CD14-positive monocyte (primary cell): Measurements from ENCODE around the gene MPV17L2. TPM values are rescaled to one million over a fixed set of nuclear protein-coding genes. Genes with fewer than 3 reads are reported as not detected.

Experiments used
- DNase-seq, 3 donors: peaks; one replicate each; pipeline ENCODE4 v3.0.0-alpha.2; 2011 to 2022
- H2AFZ ChIP-seq: 2 replicates; pipeline ENCODE4 v1.6.0; 2012; ENCODE audit warnings: mild to moderate bottlenecking, low read depth, low read length, inconsistent platforms; ENCODE audit not compliant: insufficient read depth, poor library complexity, severe bottlenecking
- H3K27ac ChIP-seq, 2 donors: 1 replicate in 1 of 2; 2 replicates in 1 of 2; pipeline ENCODE4 v1.5.1; 2012 to 2013; ENCODE audit warnings: low read length in 2 of 2, control low read depth in 1 of 2, inconsistent platforms in 1 of 2, low read depth in 1 of 2, mild to moderate bottlenecking in 1 of 2
- H3K27me3 ChIP-seq, 2 donors: one replicate each; pipeline versions ENCODE4 v1.6.0 to v1.6.1; 2011 to 2013; ENCODE audit warnings: low read length in 2 of 2; ENCODE audit not compliant: control insufficient read depth in 2 of 2, insufficient read depth in 2 of 2
- H3K36me3 ChIP-seq, 2 donors: replicated peaks in 1 of 2; 1 replicate in 1 of 2; 2 replicates in 1 of 2; pipeline versions ENCODE4 v1.5.1 to v1.6.1; 2012 to 2013; ENCODE audit warnings: low read length in 2 of 2, control low read depth in 1 of 2, inconsistent platforms in 1 of 2, mild to moderate bottlenecking in 1 of 2; ENCODE audit not compliant: insufficient read depth in 2 of 2, control insufficient read depth in 1 of 2
- H3K4me1 ChIP-seq, 2 donors: 1 replicate in 1 of 2; 2 replicates in 1 of 2; pipeline versions ENCODE4 v1.5.1 to v1.6.1; 2012 to 2013; ENCODE audit warnings: low read length in 2 of 2, control low read depth in 1 of 2, inconsistent platforms in 1 of 2, mild to moderate bottlenecking in 1 of 2, moderate library complexity in 1 of 2; ENCODE audit not compliant: insufficient read depth in 2 of 2, control insufficient read depth in 1 of 2
- H3K4me2 ChIP-seq: replicated peaks from 2 replicates; pipeline ENCODE3; 2012; ENCODE audit warnings: low read length, moderate library complexity, mild to moderate bottlenecking; ENCODE audit not compliant: poor library complexity, severe bottlenecking; ENCODE audit errors: extremely low read depth
- H3K4me3 ChIP-seq, 3 experiments: fragments of 200-600 bp in 1 of 3; sonication (generic) in 1 of 3; replicated peaks in 1 of 3; 1 replicate in 2 of 3; 2 replicates in 1 of 3; pipeline ENCODE4 v1.5.1; 2011 to 2013; ENCODE audit warnings: low read length in 3 of 3, mild to moderate bottlenecking in 3 of 3, control low read depth in 2 of 3, low read depth in 2 of 3, inconsistent platforms in 1 of 3, moderate library complexity in 1 of 3
- H3K79me2 ChIP-seq: 2 replicates; pipeline ENCODE4 v1.6.0; 2012; ENCODE audit warnings: mild to moderate bottlenecking, control low read depth, inconsistent platforms, low read length, moderate library complexity; ENCODE audit not compliant: insufficient read depth
- H3K9ac ChIP-seq: 2 replicates; pipeline ENCODE4 v1.6.0; 2017; ENCODE audit warnings: low read length, mild to moderate bottlenecking; ENCODE audit not compliant: insufficient read depth, poor library complexity, severe bottlenecking
- H3K9me3 ChIP-seq, 2 donors: replicated peaks in 1 of 2; 1 replicate in 1 of 2; 2 replicates in 1 of 2; pipeline versions ENCODE4 v1.5.1 to v1.6.1; 2012 to 2013; ENCODE audit warnings: low read length in 2 of 2, control low read depth in 1 of 2; ENCODE audit not compliant: control insufficient read depth in 1 of 2, insufficient read depth in 1 of 2
- H4K20me1 ChIP-seq: 2 replicates; pipeline ENCODE4 v1.6.0; 2012; ENCODE audit warnings: mild to moderate bottlenecking, low read length, control low read depth, moderate library complexity; ENCODE audit not compliant: insufficient read depth
- H3K27ac Mint-ChIP-seq, 7 donors: one replicate each; pipeline ENCODE4 v1.8.0; 2020; ENCODE audit warnings: mild to moderate bottlenecking in 7 of 7, mixed read lengths in 7 of 7, moderate library complexity in 6 of 7, inconsistent platforms in 2 of 7
- H3K27me3 Mint-ChIP-seq, 3 donors: one replicate each; pipeline ENCODE4 v1.8.0; 2021 to 2022; ENCODE audit warnings: low read depth in 3 of 3, mild to moderate bottlenecking in 3 of 3, mixed read lengths in 3 of 3, moderate library complexity in 3 of 3, inconsistent platforms in 1 of 3
- H3K36me3 Mint-ChIP-seq, 2 donors: one replicate each; pipeline ENCODE4 v1.8.0; 2020; ENCODE audit warnings: mixed read lengths in 2 of 2, inconsistent platforms in 1 of 2, mild to moderate bottlenecking in 1 of 2
- H3K4me1 Mint-ChIP-seq: one replicate; pipeline ENCODE4 v1.8.0; 2020; ENCODE audit warnings: mild to moderate bottlenecking, mixed read lengths
- H3K4me3 Mint-ChIP-seq, 2 donors: one replicate each; pipeline ENCODE4 v1.8.0; 2020; ENCODE audit warnings: mild to moderate bottlenecking in 2 of 2, mixed read lengths in 2 of 2, moderate library complexity in 1 of 2
- H3K9me3 Mint-ChIP-seq, 7 donors: one replicate each; pipeline ENCODE4 v1.8.0; 2020 to 2022; ENCODE audit warnings: mixed read lengths in 7 of 7, mild to moderate bottlenecking in 6 of 7, moderate library complexity in 6 of 7, inconsistent platforms in 2 of 7
- WGBS: methylation state at CpG from one replicate; pipeline ENCODE4 v1.1.5; 2013; ENCODE audit warnings: missing lambda C conversion rate; ENCODE audit not compliant: insufficient coverage; 5-methylcytosine and 5-hydroxymethylcytosine counted together
- intact Hi-C, 2 donors: fragments of 100-400 bp; cut with micrococcal nuclease; formaldehyde crosslinking; loops; one replicate each; pipeline versions ENCODE4 v1.15.0 to v1.15.1; 2023
- polyA plus RNA-seq, 3 donors: library from polyadenylated mRNA; depleted of rRNA in 1 of 3; unstranded in 2 of 3; stranded (reverse) in 1 of 3; fragments of 300-500 nt in 2 of 3; fragments of >200 nt in 1 of 3; fragmentation: Illumina TruSeq in 2 of 3; gene quantifications; 1 replicate in 2 of 3; 2 replicates in 1 of 3; pipeline ENCODE4 v1.2.3, GENCODE V29; 2012 to 2021
- TF ChIP-seq, protein P1 (sequence below): fragments of 200-600 bp; IDR thresholded peaks from one replicate; pipeline ENCODE4 v1.8.0; 2022; ENCODE audit warnings: antibody characterized with exemption, mild to moderate bottlenecking

The MPV17L2 gene
- polyA plus RNA-seq, 3 donors, result 14.3 to 20.2 (median 15.0) TPM

GRCh38 chr19:18220632-18221275 is 27.7 kb downstream of the MPV17L2 start:
- Mint-ChIP-seq H3K4me3 (peak overlapping the region in 1 of 2 donors; percentile 63), H3K4me1 (peaks cover 21% of the 10 kb centered on the region), H3K27me3 (peaks cover 37 to 54% (median 51%) of the 10 kb centered on the region in 3 donors), H3K9me3 (peaks cover 0 to 13% (median 7%) of the 10 kb centered on the region in 7 donors), H3K27ac (peak overlapping the region in 2 of 7 donors; percentile 43 to 68), H3K36me3 (peaks cover 0 to 4% of the 10 kb centered on the region in 2 donors)
- H3K9ac ChIP-seq, result no peak overlapping the region
- H3K36me3 ChIP-seq, result no peaks in the 10 kb centered on the region
- no peak overlapping the region for H3K4me3 ChIP-seq
- TF ChIP-seq, protein P1, sequence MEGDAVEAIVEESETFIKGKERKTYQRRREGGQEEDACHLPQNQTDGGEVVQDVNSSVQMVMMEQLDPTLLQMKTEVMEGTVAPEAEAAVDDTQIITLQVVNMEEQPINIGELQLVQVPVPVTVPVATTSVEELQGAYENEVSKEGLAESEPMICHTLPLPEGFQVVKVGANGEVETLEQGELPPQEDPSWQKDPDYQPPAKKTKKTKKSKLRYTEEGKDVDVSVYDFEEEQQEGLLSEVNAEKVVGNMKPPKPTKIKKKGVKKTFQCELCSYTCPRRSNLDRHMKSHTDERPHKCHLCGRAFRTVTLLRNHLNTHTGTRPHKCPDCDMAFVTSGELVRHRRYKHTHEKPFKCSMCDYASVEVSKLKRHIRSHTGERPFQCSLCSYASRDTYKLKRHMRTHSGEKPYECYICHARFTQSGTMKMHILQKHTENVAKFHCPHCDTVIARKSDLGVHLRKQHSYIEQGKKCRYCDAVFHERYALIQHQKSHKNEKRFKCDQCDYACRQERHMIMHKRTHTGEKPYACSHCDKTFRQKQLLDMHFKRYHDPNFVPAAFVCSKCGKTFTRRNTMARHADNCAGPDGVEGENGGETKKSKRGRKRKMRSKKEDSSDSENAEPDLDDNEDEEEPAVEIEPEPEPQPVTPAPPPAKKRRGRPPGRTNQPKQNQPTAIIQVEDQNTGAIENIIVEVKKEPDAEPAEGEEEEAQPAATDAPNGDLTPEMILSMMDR, result no peak
- WGBS, result 31% methylated on average over 6 of the region's 33 CpGs
- no peaks in the 10 kb centered on the region for H3K79me2 ChIP-seq
- H2AFZ ChIP-seq, result no peak overlapping the region
- peaks cover 9 to 28% of the 10 kb centered on the region in 2 donors for H3K27me3 ChIP-seq
- peaks cover 14 to 22% of the 10 kb centered on the region in 2 donors for H3K4me1 ChIP-seq
- H3K27ac ChIP-seq, result no peak overlapping the region
- no peak overlapping the region for H3K4me2 ChIP-seq
- intact Hi-C loops, result no loop called here
- no peak for DNase-seq
- no peaks in the 10 kb centered on the region for H4K20me1 ChIP-seq
- H3K9me3 ChIP-seq, result peaks cover 2 to 4% of the 10 kb centered on the region in 2 donors

- Histone ChIP-seq H2AFZ (no peak overlapping the region), H3K4me2 (no peak overlapping the region), H3K4me3 (no peak overlapping the region), H3K79me2 (no peaks in the 10 kb centered on the region), H3K36me3 (no peaks in the 10 kb centered on the region), H4K20me1 (no peaks in the 10 kb centered on the region), H3K9ac (no peak overlapping the region), H3K4me1 (peaks cover 14 to 22% of the 10 kb centered on the region in 2 donors), H3K27ac (no peak overlapping the region), H3K27me3 (peaks cover 18 to 40% of the 10 kb centered on the region in 2 donors), H3K9me3 (peaks cover 4% of the 10 kb centered on the region in 2 donors)
- H3K9me3 Mint-ChIP-seq, result peaks cover 0 to 13% (median 10%) of the 10 kb centered on the region in 7 donors
- 90% methylated on average over 18 of the region's 25 CpGs for WGBS
- TF ChIP-seq, protein P1, result no peak
- peaks cover 23% of the 10 kb centered on the region for H3K4me1 Mint-ChIP-seq
- intact Hi-C loops, result no loop called here
- H3K27me3 Mint-ChIP-seq, result peaks cover 47 to 67% (median 58%) of the 10 kb centered on the region in 3 donors
- peak overlapping the region in 1 of 2 donors; percentile 59 for H3K4me3 Mint-ChIP-seq
- peaks cover 0 to 4% of the 10 kb centered on the region in 2 donors for H3K36me3 Mint-ChIP-seq
- H3K27ac Mint-ChIP-seq, result no peak overlapping the region
- no peak for DNase-seq
These were observed 29.1 kb downstream of the MPV17L2 start for GRCh38 chr19:18221815-18222725.
